SJCRH30 (cell line): ENCODE measurements around the gene DMAC2. TPM values are rescaled to one million over a fixed set of nuclear protein-coding genes. Genes with fewer than 3 reads are reported as not detected.

Experiments
- DNase-seq, 2 experiments: peaks; one replicate each; pipeline ENCODE4 v3.0.0-alpha.2; 2015 to 2020
- H3K27ac ChIP-seq: fragments of 250-450 bp; sonication (Bioruptor Pico); 2 replicates; pipeline ENCODE4 v1.5.1; 2020; ENCODE audit warnings: mild to moderate bottlenecking, moderate library complexity
- H3K27me3 ChIP-seq: fragments of 250-450 bp; sonication (Bioruptor Pico); 2 replicates; pipeline ENCODE4 v1.5.1; 2020; ENCODE audit warnings: mild to moderate bottlenecking, moderate library complexity
- H3K36me3 ChIP-seq: fragments of 250-450 bp; sonication (Bioruptor Pico); 2 replicates; pipeline ENCODE4 v1.5.1; 2020; ENCODE audit warnings: mild to moderate bottlenecking, moderate library complexity
- H3K4me1 ChIP-seq: fragments of 250-450 bp; sonication (Bioruptor Pico); 2 replicates; pipeline ENCODE4 v1.5.1; 2020; ENCODE audit warnings: mild to moderate bottlenecking, moderate library complexity
- H3K4me3 ChIP-seq: fragments of 250-450 bp; sonication (Bioruptor Pico); 2 replicates; pipeline ENCODE4 v1.5.1; 2020; ENCODE audit warnings: mild to moderate bottlenecking, moderate library complexity
- H3K9me3 ChIP-seq: fragments of 250-450 bp; sonication (Bioruptor Pico); replicated peaks from 2 replicates; pipeline ENCODE4 v1.5.1; 2020; ENCODE audit warnings: mild to moderate bottlenecking, moderate library complexity
- total RNA-seq: library from RNA; depleted of rRNA; stranded (reverse); fragments of >200 nt; shearing (Covaris generic); gene quantifications from 2 replicates; pipeline ENCODE4 v1.2.3, GENCODE V29; 2014

DMAC2 gene
- total RNA-seq, 1 experiment from 2014 or later, result 91.7 TPM

DNA sequence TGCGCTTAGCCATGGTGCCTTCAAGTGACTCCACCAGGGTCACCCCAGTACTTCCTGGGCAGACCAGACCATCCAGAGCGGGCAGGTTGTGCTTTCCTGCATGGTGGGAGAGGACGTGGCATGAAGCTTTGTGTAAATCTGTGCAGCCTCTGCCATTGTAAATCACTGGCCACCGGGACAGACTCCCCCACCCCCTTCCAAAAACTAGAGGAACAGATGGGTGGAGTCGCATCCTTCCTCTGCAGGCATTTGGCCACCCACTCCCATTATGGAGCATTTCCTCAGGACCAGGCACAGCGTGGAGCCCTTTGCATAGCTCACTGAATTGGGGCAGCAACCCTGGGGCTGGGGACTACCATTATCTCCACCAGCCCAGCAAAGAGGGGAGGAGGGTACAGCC lies 33.9 kb downstream of the DMAC2 start:
- Histone ChIP-seq H3K36me3 (no peaks in the 10 kb centered on the region), H3K4me3 (no peak overlapping the region), H3K27me3 (no peaks in the 10 kb centered on the region), H3K4me1 (peaks cover 7% of the 10 kb centered on the region), H3K9me3 (no peaks in the 10 kb centered on the region), H3K27ac (no peak overlapping the region)
- DNase-seq, result no peak

DNA sequence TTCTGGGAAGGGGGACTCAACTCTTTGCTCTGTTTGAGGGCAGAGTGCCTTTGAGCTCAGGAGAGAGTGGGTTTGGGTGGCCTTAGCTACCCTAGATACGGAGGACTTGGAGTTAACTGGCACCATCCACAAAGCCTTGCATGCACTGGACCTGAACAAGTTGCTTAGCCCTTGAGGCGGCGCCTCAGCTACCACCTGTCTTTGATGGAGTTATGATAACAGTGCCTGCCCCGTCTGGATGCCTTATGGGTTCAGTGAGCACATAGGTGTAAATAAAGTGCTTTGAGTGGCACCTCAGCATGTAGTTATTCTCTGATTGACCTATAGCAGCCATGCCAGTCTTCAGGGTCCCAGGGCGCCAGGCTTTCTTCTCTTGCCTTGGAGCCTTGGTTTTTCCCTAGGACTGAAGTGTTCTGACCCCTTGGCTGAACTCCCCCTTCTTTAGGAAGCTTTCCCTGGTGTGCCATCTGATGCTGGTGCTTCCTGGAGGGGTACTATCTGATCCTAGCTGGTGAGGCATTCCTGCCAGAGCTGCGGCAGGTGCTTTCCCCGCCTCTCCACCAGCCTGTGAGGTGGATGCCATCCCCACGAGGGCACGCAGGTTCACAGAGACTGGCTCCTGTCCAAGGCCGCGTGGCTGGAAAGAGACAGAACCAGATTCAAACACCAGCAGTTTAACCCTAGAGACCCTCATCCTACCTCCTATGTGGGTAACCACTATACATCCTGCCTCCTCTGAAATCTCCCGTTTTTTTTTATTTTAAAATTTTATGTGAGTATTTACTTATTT lies 36.3 kb downstream of the DMAC2 start:
- Histone ChIP-seq H3K27me3 (no peaks in the 10 kb centered on the region), H3K36me3 (no peaks in the 10 kb centered on the region), H3K4me1 (peaks cover 6% of the 10 kb centered on the region; the same call in 1 of the 2 replicates), H3K4me3 (no peak overlapping the region), H3K9me3 (no peaks in the 10 kb centered on the region), H3K27ac (no peak overlapping the region)
- no peak for DNase-seq

GRCh38 chr19:41402010-41402409 lies 37.7 kb downstream of the DMAC2 start:
- no peak for DNase-seq
- Histone ChIP-seq H3K4me3 (no peak overlapping the region), H3K4me1 (peaks cover 7% of the 10 kb centered on the region; the same call in 1 of the 2 replicates), H3K27me3 (no peaks in the 10 kb centered on the region), H3K36me3 (no peaks in the 10 kb centered on the region), H3K27ac (no peak overlapping the region), H3K9me3 (no peaks in the 10 kb centered on the region)

- H3K9me3 ChIP-seq, result no peaks in the 10 kb centered on the region
- no peak overlapping the region for H3K27ac ChIP-seq
- H3K4me1 ChIP-seq, result peaks cover 7% of the 10 kb centered on the region; the same call in 1 of the 2 replicates
- no peak for DNase-seq
- no peaks in the 10 kb centered on the region for H3K36me3 ChIP-seq
- H3K27me3 ChIP-seq, result no peaks in the 10 kb centered on the region
- H3K4me3 ChIP-seq, result no peak overlapping the region
These were observed 38.2 kb downstream of the DMAC2 start for GRCh38 chr19:41401483-41401882.

DNA sequence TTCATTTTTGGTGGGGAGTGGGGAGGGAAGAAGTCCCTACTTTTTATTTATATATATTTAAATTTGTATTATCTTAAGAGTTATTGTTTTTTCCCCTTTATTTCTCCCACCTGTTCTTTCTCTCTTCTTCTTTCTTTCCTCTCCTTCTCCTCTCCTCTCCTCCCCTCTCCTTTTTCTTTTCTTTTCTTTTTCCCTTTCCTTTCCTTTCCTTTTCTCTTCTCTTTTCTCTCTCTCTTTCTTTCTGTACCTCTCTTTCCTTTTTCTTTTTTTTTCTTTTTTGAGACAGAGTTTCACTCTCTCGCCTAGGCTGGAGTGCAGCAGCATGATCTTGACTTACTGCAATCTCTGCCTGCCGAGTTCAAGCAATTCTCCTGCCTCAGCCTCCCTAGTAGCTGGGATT lies 40.2 kb downstream of the DMAC2 start:
- H3K9me3 ChIP-seq, result no peaks in the 10 kb centered on the region
- H3K36me3 ChIP-seq, result no peaks in the 10 kb centered on the region
- no peak overlapping the region for H3K27ac ChIP-seq
- no peak for DNase-seq
- H3K27me3 ChIP-seq, result no peaks in the 10 kb centered on the region
- no peak overlapping the region for H3K4me3 ChIP-seq
- H3K4me1 ChIP-seq, result peaks cover 7% of the 10 kb centered on the region; the same call in 1 of the 2 replicates

DNA sequence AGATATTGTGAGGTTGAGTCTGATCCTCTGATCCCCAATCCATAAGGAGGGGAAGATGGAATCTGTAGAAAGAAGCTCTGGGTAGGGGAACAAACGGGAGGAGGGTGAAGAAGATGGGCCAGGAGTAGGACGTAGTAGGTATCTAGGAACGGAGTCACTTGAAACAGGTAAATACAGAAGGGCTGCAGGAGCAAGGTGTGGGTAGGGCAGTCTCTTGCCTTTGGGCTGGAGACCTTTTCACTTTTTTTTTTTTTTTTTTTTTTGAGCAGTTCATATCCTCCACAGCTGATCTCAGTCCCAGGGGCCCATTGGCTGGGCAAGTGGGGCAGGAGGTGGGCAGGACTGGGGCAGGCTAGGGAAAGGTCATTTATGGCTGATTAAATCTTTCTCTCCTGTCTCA lies 40.6 kb downstream of the DMAC2 start:
- peaks cover 7% of the 10 kb centered on the region; the same call in 1 of the 2 replicates for H3K4me1 ChIP-seq
- no peak for DNase-seq
- H3K27ac ChIP-seq, result no peak overlapping the region
- H3K27me3 ChIP-seq, result no peaks in the 10 kb centered on the region
- H3K9me3 ChIP-seq, result no peaks in the 10 kb centered on the region
- H3K4me3 ChIP-seq, result peak overlapping the region; percentile 92; the same call in 1 of the 2 replicates
- H3K36me3 ChIP-seq, result no peaks in the 10 kb centered on the region

- H3K36me3 ChIP-seq, result no peaks in the 10 kb centered on the region
- no peaks in the 10 kb centered on the region for H3K27me3 ChIP-seq
- peaks cover 7% of the 10 kb centered on the region; the same call in 1 of the 2 replicates for H3K4me1 ChIP-seq
- no peaks in the 10 kb centered on the region for H3K9me3 ChIP-seq
- peak overlapping the region; percentile 92 for H3K4me3 ChIP-seq
- no peak for DNase-seq
- no peak overlapping the region for H3K27ac ChIP-seq
These were observed 41.1 kb downstream of the DMAC2 start for GRCh38 chr19:41398598-41398997.

DNA sequence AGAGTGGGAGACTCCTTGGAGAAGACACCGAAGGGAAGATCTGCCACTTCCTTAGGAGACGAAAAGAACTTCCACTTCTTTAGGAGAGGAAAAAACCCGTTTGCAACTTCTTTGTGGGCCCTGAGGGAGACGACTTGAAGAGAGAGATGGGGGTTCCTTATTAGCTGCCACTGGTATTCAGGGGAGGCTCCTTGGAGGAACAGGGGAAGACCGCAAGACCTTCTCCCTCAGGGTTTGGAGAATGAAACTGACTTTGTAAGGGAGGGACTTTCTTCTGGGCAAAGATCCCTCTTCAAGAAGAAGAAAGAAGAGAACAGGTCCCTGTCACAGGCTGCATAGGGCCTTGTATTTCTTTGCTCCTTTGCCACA lies 41.7 kb downstream of the DMAC2 start:
- Histone ChIP-seq H3K27ac (peak overlapping the region; percentile 97), H3K27me3 (no peaks in the 10 kb centered on the region), H3K4me3 (peak overlapping the region; percentile 92), H3K9me3 (no peaks in the 10 kb centered on the region), H3K4me1 (peaks cover 7% of the 10 kb centered on the region; the same call in 1 of the 2 replicates), H3K36me3 (0 out of 2 replicates have a peak, but pooled peaks cover 1% of the 10 kb centered on the region)
- DNase-seq, result no peak

DNA sequence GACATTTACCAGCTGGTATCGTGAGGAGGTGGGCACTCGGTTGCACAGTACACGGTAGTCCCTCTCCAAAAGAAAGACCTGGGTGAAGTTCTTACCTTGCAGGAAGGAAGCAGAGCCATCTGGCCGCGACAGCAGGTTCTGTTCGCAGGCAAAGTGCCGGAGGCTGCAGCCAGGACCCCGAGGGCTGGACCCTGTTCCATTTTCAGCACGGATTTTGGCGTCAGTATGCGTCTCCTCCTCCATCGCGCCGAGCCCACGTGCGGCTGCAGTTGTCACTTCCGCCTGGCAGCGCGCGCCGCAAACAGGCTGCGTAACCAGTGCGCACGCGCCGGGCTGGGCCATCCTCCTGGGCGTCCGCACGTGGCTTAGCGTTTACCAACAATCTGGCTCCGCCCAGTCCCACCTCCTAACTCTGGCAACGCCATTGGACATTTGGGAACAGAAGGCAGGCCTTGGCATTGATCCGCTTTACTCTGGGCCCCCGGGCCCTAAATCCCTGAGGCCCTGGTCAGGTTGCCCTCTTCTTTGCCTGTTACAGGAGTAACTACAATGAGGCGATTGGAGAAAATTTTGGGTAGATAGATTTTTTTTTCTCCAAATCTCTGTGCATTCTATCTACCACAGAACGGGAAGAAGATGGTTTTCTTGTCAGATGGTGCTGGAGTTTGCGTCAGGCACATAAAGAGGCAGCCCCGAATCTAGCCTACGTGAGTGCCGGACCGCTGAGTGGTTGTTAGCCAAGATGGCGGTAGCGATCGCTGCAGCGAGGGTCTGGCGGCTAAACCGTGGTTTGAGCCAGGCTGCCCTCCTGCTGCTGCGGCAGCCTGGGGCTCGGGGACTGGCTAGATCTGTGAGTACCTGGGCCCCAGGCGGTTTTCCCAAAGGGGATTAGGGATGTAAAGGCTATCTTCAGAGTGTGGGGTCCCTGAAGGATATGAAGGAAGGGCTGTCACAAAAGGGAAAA lies 42.3 kb downstream of the DMAC2 start, which contains the start of the genes BCKDHA and EXOSC5:
Gene BCKDHA, plus strand, starts transcription at position 733 of the 964 bp plus-strand sequence. Its CDS starts 10 bp downstream, at position 743.
Gene EXOSC5, minus strand, starts transcription at position 274 of the 964 bp plus-strand sequence. Its CDS starts 31 bp downstream, at position 243.
- no peaks in the 10 kb centered on the region for H3K9me3 ChIP-seq
- 0 out of 2 replicates have a peak, but pooled peaks cover 5% of the 10 kb centered on the region for H3K36me3 ChIP-seq
- H3K27ac ChIP-seq, result peak within 1 kb of the TSS; percentile 97
- DNase-seq, result peak; percentile 100
- peak within 1 kb of the TSS; percentile 92 for H3K4me3 ChIP-seq
- peaks cover 7% of the 10 kb centered on the region; the same call in 1 of the 2 replicates for H3K4me1 ChIP-seq
- no peaks in the 10 kb centered on the region for H3K27me3 ChIP-seq

- H3K27ac ChIP-seq, result no peak overlapping the region
- no peaks in the 10 kb centered on the region for H3K9me3 ChIP-seq
These were observed 44.4 kb downstream of the DMAC2 start for GRCh38 chr19:41395355-41395754.

DNA sequence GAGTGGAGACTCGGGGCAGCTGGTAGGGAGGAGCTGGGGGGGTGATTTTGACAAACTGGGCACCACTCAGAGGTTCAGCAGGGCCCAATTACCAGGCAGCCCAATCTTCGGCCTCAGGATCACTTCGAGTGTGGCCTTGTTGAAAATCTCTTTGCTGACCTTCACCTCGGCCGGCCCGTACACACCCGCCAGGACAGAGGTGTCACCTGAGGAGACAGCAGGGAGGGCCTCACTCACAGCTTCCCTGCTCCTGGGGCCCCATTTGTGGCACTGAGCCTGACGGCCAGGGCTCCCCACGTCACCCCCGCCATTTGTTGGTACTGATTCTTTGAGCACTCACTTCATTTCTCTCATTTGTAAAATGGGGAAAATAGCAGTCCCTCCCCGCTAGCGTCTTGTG lies 46.9 kb downstream of the DMAC2 start:
- H3K4me3 ChIP-seq, result no peak overlapping the region
- H3K9me3 ChIP-seq, result no peaks in the 10 kb centered on the region
- H3K27me3 ChIP-seq, result no peaks in the 10 kb centered on the region
- no peak overlapping the region for H3K27ac ChIP-seq
- H3K4me1 ChIP-seq, result no peaks in the 10 kb centered on the region; the same call in 1 of the 2 replicates
- H3K36me3 ChIP-seq, result peaks cover 41% of the 10 kb centered on the region
- no peak for DNase-seq

More at GRCh38 chr19:41395355-41395754, 44.4 kb downstream of the DMAC2 start:
- Histone ChIP-seq H3K4me3 (no peak overlapping the region), H3K4me1 (peaks cover 7% of the 10 kb centered on the region; the same call in 1 of the 2 replicates), H3K27me3 (no peaks in the 10 kb centered on the region), H3K36me3 (peaks cover 22% of the 10 kb centered on the region)
- no peak for DNase-seq

DNA sequence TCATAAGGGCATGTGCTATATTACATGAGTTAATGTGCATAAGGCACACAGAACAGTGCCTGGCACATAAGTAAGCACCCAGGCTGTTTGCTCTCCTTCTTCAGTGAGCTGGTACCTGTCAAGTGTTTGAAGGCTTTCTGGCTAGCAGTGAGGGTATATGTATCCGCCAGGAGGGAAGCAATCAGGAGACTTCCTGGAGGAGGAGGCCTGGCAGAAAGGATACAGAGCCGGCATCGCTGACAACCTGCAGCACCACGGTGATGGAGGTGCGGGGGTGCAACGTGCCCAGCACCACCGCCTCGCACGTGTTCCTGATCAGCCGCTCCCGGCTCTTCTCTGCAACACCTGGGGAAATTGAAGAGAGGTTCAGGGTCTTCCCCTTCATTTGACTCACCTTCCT lies 48.1 kb downstream of the DMAC2 start:
- Histone ChIP-seq H3K4me3 (no peak overlapping the region), H3K4me1 (no peaks in the 10 kb centered on the region; the same call in 1 of the 2 replicates), H3K9me3 (no peaks in the 10 kb centered on the region), H3K27ac (no peak overlapping the region), H3K36me3 (peaks cover 41% of the 10 kb centered on the region), H3K27me3 (no peaks in the 10 kb centered on the region)
- DNase-seq, result no peak

- Histone ChIP-seq H3K36me3 (peaks cover 32% of the 10 kb centered on the region), H3K27ac (no peak overlapping the region), H3K4me3 (no peak overlapping the region), H3K4me1 (no peaks in the 10 kb centered on the region), H3K27me3 (no peaks in the 10 kb centered on the region), H3K9me3 (no peaks in the 10 kb centered on the region)
- DNase-seq, result no peak
These were observed 53.3 kb downstream of the DMAC2 start for GRCh38 chr19:41386442-41386841.

DNA sequence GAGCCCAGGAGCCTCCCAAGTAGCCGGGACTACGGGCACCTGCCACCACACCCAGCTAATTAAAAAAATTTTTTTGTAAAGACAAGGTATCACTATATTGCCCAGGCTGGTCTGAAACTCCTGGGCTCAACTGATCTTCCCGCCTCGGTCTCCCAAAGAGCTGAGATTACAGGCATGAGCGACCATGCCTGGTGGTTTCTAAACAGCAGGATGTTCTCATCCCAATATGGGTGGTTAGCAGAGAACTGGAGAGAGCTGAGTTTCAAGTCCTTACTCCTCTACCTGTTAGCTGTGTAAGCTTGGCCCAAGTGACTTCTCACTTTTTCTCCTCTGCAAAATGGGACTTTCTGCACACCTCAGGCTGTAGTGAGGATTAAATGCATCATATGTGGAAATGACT lies 55.4 kb downstream of the DMAC2 start:
- Histone ChIP-seq H3K9me3 (no peaks in the 10 kb centered on the region), H3K27ac (no peak overlapping the region), H3K4me1 (no peaks in the 10 kb centered on the region), H3K27me3 (no peaks in the 10 kb centered on the region), H3K36me3 (peaks cover 11% of the 10 kb centered on the region), H3K4me3 (no peak overlapping the region)
- DNase-seq, result no peak
